HT1080 (cell line): ENCODE measurements around the gene SYNPO2. TPM values are rescaled to one million over a fixed set of nuclear protein-coding genes. Genes with fewer than 3 reads are reported as not detected.
"Not testable (repeated sequence)": the region's sequence is repeated elsewhere in the genome, so short reads cannot be mapped to it uniquely, and the experiment has no call there.

Experiments
- DNase-seq: peaks from one replicate; pipeline ENCODE4 v3.0.0-alpha.2; 2015; ENCODE audit warnings: low read depth
- total RNA-seq: library from RNA; depleted of rRNA; stranded (reverse); fragments of >200 nt; shearing (Covaris generic); gene quantifications from 2 replicates; pipeline ENCODE4 v1.2.3, GENCODE V29; 2014

Gene SYNPO2
- total RNA-seq, 1 experiment from 2014 or later, result 0.08 TPM

- no peak for DNase-seq
Observed at GRCh38 chr4:119053997-119054396, 165.3 kb downstream of the SYNPO2 start.

GRCh38 chr4:119057417-119057816 lies 168.8 kb downstream of the SYNPO2 start:
- DNase-seq, result no peak

GRCh38 chr4:119059221-119059620 lies 170.6 kb downstream of the SYNPO2 start:
- DNase-seq, result no peak

GRCh38 chr4:119067125-119067524 lies 178.5 kb downstream of the SYNPO2 start:
- not testable (repeated sequence) for DNase-seq

GRCh38 chr4:119067670-119068360 lies 179.2 kb downstream of the SYNPO2 start:
- DNase-seq, result not testable (repeated sequence)

GRCh38 chr4:119068529-119068962 lies 179.9 kb downstream of the SYNPO2 start:
- no peak for DNase-seq

GRCh38 chr4:119070301-119070700 lies 181.6 kb downstream of the SYNPO2 start:
- DNase-seq, result no peak

GRCh38 chr4:119080721-119081541 lies 192.3 kb downstream of the SYNPO2 start:
- DNase-seq, result peak; percentile 33

- no peak for DNase-seq
Observed at GRCh38 chr4:119081542-119081859, 192.8 kb downstream of the SYNPO2 start.

- DNase-seq, result no peak
Observed at GRCh38 chr4:119081943-119082342, 193.3 kb downstream of the SYNPO2 start.

- DNase-seq, result no peak
Observed at GRCh38 chr4:119082661-119083060, 194.0 kb downstream of the SYNPO2 start.

GRCh38 chr4:119084513-119084912 lies 195.9 kb downstream of the SYNPO2 start:
- DNase-seq, result no peak

- no peak for DNase-seq
Observed at GRCh38 chr4:119087121-119087520, 198.5 kb downstream of the SYNPO2 start.

GRCh38 chr4:119087656-119088055 lies 199.0 kb downstream of the SYNPO2 start:
- DNase-seq, result no peak

GRCh38 chr4:119093042-119093827 lies 204.6 kb downstream of the SYNPO2 start:
- DNase-seq, result no peak

- no peak for DNase-seq
Observed at GRCh38 chr4:119097282-119097900, 208.7 kb downstream of the SYNPO2 start.

GRCh38 chr4:119098306-119098705 lies 209.7 kb downstream of the SYNPO2 start:
- no peak for DNase-seq

GRCh38 chr4:119099227-119099810 lies 210.7 kb downstream of the SYNPO2 start:
- DNase-seq, result no peak

GRCh38 chr4:119100655-119101054 lies 212.0 kb downstream of the SYNPO2 start:
- no peak for DNase-seq

GRCh38 chr4:119103263-119103662 lies 214.6 kb downstream of the SYNPO2 start:
- peak; percentile 99 for DNase-seq

GRCh38 chr4:119104644-119105273 lies 216.1 kb downstream of the SYNPO2 start:
- DNase-seq, result no peak
